ENCODE results near the gene CTNNA3.
A peak's percentile ranks its signal among the peaks of the same experiment; 100 is the strongest.
"Not testable (repeated sequence)": the region's sequence is repeated elsewhere in the genome, so short reads cannot be mapped to it uniquely, and the experiment has no call there.

The CTNNA3 gene

GRCh38 chr10:67239864-67240497 is 456.0 kb downstream of the CTNNA3 start:
- DNase-seq, result no peak

GRCh38 chr10:67230680-67231500 is 465.1 kb downstream of the CTNNA3 start:
- DNase-seq, result not testable (repeated sequence)

- no peak for DNase-seq
Observed at GRCh38 chr10:67225226-67225625, 470.8 kb downstream of the CTNNA3 start.

- no peak for DNase-seq
Observed at GRCh38 chr10:67224553-67224952, 471.4 kb downstream of the CTNNA3 start.

GRCh38 chr10:67222934-67223333 is 473.1 kb downstream of the CTNNA3 start:
- no peak for DNase-seq

GRCh38 chr10:67221939-67222494 is 474.0 kb downstream of the CTNNA3 start:
- DNase-seq, result no peak

GRCh38 chr10:67211680-67212079 is 484.3 kb downstream of the CTNNA3 start:
- no peak for DNase-seq

- not testable (repeated sequence) for DNase-seq
Observed at GRCh38 chr10:67207923-67208322, 488.1 kb downstream of the CTNNA3 start.

- no peak for DNase-seq
Observed at GRCh38 chr10:67200913-67201564, 495.0 kb downstream of the CTNNA3 start.

- no peak for DNase-seq
Observed at GRCh38 chr10:67175354-67175753, 520.6 kb downstream of the CTNNA3 start.

- no peak for DNase-seq
Observed at GRCh38 chr10:67173787-67174186, 522.2 kb downstream of the CTNNA3 start.

- DNase-seq, result no peak
Observed at GRCh38 chr10:67171970-67172369, 524.0 kb downstream of the CTNNA3 start.

- no peak for DNase-seq
Observed at GRCh38 chr10:67156239-67156638, 539.8 kb downstream of the CTNNA3 start.

GRCh38 chr10:67151471-67151870 is 544.5 kb downstream of the CTNNA3 start:
- DNase-seq, result peak; percentile 3

GRCh38 chr10:67144530-67144929 is 551.5 kb downstream of the CTNNA3 start:
- DNase-seq, result no peak

GRCh38 chr10:67141300-67141699 is 554.7 kb downstream of the CTNNA3 start:
- DNase-seq, result no peak

- peak; percentile 48 for DNase-seq
Observed at GRCh38 chr10:67140641-67141040, 555.4 kb downstream of the CTNNA3 start.

- no peak for DNase-seq
Observed at GRCh38 chr10:67127441-67127840, 568.6 kb downstream of the CTNNA3 start.

- peak; percentile 44 for DNase-seq
Observed at GRCh38 chr10:67119651-67120050, 576.3 kb downstream of the CTNNA3 start.

- DNase-seq, result peak; percentile 39
Observed at GRCh38 chr10:67115972-67116371, 580.0 kb downstream of the CTNNA3 start.

- DNase-seq, result no peak
Observed at GRCh38 chr10:67114945-67115344, 581.0 kb downstream of the CTNNA3 start.

GRCh38 chr10:67112765-67113164 is 583.2 kb downstream of the CTNNA3 start:
- peak; percentile 5 for DNase-seq

- DNase-seq, result no peak
Observed at GRCh38 chr10:67110286-67110685, 585.7 kb downstream of the CTNNA3 start.

All from fibroblast of skin of back (primary cell).